Lower leg skin (tissue), 4 donors: ENCODE data around the gene PRXL2C. TPM values are rescaled to one million over a fixed set of nuclear protein-coding genes. Genes with fewer than 3 reads are reported as not detected.
"Not testable (repeated sequence)": the region's sequence is repeated elsewhere in the genome, so short reads cannot be mapped to it uniquely, and the experiment has no call there.

ENCODE experiments used
- DNase-seq, 2 donors: peaks; one replicate each; pipeline ENCODE4 v3.0.0-alpha.2; 2019; ENCODE audit warnings: low spot score in 2 of 2
- H3K4me3 ChIP-seq: fragments of 200-600 bp; sonication (generic); 2 replicates; pipeline ENCODE4 v1.5.1; 2017; ENCODE audit warnings: mild to moderate bottlenecking, low read depth; ENCODE audit not compliant: poor library complexity, severe bottlenecking
- CTCF ChIP-seq, 3 donors: fragments of 450-650 bp; IDR thresholded peaks; one replicate each; pipeline ENCODE4 v1.5.1; 2016; ENCODE audit warnings: antibody characterized with exemption in 3 of 3, mild to moderate bottlenecking in 3 of 3, moderate library complexity in 2 of 3
- POLR2A ChIP-seq, 2 donors: fragments of 450-650 bp; IDR thresholded peaks; one replicate each; pipeline ENCODE4 v1.6.1; 2016 to 2017; ENCODE audit warnings: antibody characterized with exemption in 2 of 2, mild to moderate bottlenecking in 1 of 2, moderate library complexity in 1 of 2
- WGBS, 2 donors: methylation state at CpG; one replicate each; pipeline ENCODE4 v1.1.5; 2018; 5-methylcytosine and 5-hydroxymethylcytosine counted together
- intact Hi-C: fragments of 100-400 bp; cut with DNase I; formaldehyde crosslinking; loops from one replicate; pipeline ENCODE4 v1.15.0; 2023; ENCODE audit warnings: low total_unique reads
- total RNA-seq, 4 donors: library from RNA; depleted of rRNA; stranded (reverse); fragments of >200 nt; gene quantifications; one replicate each; pipeline ENCODE4 v1.1.0, GENCODE V29; 2016

PRXL2C gene
- total RNA-seq, 4 donors from 2014 or later: 6.1 to 12.4 (median 9.4) TPM

- DNase-seq: no peak
- intact Hi-C loops: no loop called here
- TF ChIP-seq CTCF (IDR thresholded peaks at IDR 0.05) (no peak), POLR2A (IDR thresholded peaks at IDR 0.05) (no peak)
- H3K4me3 ChIP-seq: no peak overlapping the region
- WGBS, 2 donors: 68 to 72% methylated on average over 22 of the region's 22 CpGs
Measured at GRCh38 chr9:96617439-96618185, 37.5 kb downstream of the PRXL2C start.

DNA sequence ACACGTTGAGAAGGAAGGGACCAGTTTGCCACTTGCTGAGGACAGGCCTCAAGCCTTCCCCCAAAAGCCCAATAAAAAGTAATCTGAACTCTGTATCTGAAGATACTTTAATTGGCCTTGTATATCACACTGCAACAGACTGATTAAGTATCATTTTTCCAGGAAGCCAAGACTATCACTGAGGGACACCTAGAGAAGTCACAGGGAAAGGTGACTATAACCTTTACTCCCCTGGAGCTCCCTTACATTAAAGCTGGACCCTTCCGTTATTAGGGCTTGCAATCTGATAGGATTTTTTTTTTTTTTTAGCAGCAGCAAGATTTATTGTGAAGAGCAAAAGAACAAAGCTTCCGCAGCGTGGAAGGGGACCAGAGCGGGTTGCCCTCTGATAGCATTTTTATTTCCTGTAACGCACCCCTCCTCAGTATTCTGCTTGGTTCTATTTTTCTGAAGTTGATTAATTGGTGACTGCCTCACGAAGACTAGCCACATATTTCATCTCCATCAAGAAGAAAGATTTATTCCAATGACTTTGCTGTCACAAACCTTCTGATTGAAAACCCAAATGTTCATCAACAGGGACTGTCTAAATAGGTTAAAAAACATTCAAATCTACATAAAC, 38.2 kb downstream of the PRXL2C start:
- intact Hi-C loops: no loop called here
- no peak overlapping the region for H3K4me3 ChIP-seq
- TF ChIP-seq CTCF (IDR thresholded peaks at IDR 0.05): no peak
- no peak for TF ChIP-seq POLR2A (IDR thresholded peaks at IDR 0.05)
- no peak for DNase-seq
- 86 to 87% methylated on average over 7 of the region's 7 CpGs for WGBS, 2 donors

GRCh38 chr9:96615411-96615810, 39.7 kb downstream of the PRXL2C start:
- DNase-seq: no peak
- 82 to 87% methylated on average over 6 of the region's 6 CpGs for WGBS, 2 donors
- intact Hi-C loops: no loop called here
- H3K4me3 ChIP-seq: no peak overlapping the region
- no peak for TF ChIP-seq POLR2A (IDR thresholded peaks at IDR 0.05)
- TF ChIP-seq CTCF (IDR thresholded peaks at IDR 0.05): no peak

DNA sequence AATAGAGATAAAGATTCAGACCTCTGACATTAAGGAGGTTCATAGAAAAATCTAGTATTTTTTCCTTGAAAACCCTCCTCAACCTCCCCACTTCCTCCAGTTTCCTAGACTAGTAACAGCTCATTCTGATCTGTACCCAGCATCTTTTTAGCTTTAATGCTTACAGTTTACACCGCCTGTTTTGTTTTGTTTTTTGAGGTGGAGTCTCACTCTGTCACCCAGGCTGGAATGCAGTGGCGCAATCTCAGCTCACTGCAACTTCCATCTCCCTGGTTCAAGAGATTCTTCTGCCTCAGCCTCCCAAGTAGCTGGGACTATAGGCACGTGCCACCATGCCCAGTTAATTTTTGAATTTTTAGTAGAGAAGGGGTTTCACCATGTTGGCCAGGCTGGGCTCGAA, 40.5 kb downstream of the PRXL2C start:
- DNase-seq, intact Hi-C loops, H3K4me3 ChIP-seq: not testable (repeated sequence)
- WGBS, 2 donors: 78 to 82% methylated on average over 4 of the region's 4 CpGs

DNA sequence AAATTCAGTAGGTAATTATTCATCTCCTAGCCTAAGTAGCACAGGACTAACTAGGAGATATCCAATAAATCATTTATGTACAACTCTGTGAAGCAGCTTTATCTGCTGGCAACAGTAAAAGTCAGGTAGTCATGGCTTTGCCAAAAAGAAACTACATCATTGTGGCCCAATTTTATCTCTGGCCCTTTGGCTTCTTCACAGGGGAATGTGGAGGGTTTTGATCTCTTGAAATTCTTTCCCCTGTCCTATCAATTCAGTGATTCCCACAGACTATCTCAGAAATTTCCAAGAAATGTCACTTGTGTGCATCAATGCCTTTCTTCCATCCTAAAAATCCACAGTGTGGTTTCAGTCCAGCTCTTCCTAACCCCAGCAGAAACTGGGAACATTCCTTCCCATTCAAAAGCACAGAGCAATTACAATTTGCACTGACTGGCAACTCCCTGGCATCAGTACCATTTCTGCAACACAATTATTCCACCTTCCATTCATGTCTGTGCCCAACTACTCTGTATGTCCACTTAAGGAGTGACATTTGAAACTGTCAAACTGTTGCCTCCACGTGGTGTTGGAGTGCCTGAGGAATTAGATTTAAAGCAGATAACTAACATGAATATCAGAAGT, 42.0 kb downstream of the PRXL2C start:
- H3K4me3 ChIP-seq: no peak overlapping the region
- TF ChIP-seq CTCF (IDR thresholded peaks at IDR 0.05) (no peak), POLR2A (IDR thresholded peaks at IDR 0.05) (no peak)
- intact Hi-C loops: no loop called here
- no peak for DNase-seq
- WGBS, 2 donors: 31 to 37% methylated on average over 1 of the region's 1 CpG
